ENCODE results near the gene MBD5. TPM values are rescaled to one million over a fixed set of nuclear protein-coding genes. Genes with fewer than 3 reads are reported as not detected.

The MBD5 gene
- total RNA-seq, 1 experiment from 2014 or later = 8.5 TPM

- ChIA-PET CTCF (no interaction called here), POLR2A (ENCODE audit: unreplicated experiment) (no interaction called here)
- no peak for ATAC-seq
- Histone ChIP-seq H2AFZ (ENCODE audit: low read length) (no peak overlapping the region), H3K4me3 (ENCODE audit: low read length) (no peak overlapping the region), H3K4me2 (ENCODE audit: low read length) (no peak overlapping the region), H3K4me1 (ENCODE audit: insufficient read depth, low read length) (no peaks in the 10 kb centered on the region), H3K9ac (ENCODE audit: low read length) (no peak overlapping the region), H3K79me2 (ENCODE audit: low read length) (no peaks in the 10 kb centered on the region), H3K36me3 (ENCODE audit: low read depth, low read length) (no peaks in the 10 kb centered on the region), H4K20me1 (ENCODE audit: low read length) (no peaks in the 10 kb centered on the region), H3K27ac (ENCODE audit: low read length) (no peak overlapping the region), H3K27me3 (ENCODE audit: low read length) (peaks cover 13% of the 10 kb centered on the region), H3K9me3 (ENCODE audit: low read length) (no peaks in the 10 kb centered on the region), H3K9me2 (replicated peaks; ENCODE audit: low read length) (no peaks in the 10 kb centered on the region), H3F3A (ENCODE audit: low read length, unreplicated experiment) (no peaks in the 10 kb centered on the region)
- TF ChIP-seq EZH2phosphoT487 (IDR thresholded peaks at IDR 0.05; ENCODE audit: borderline replicate concordance, low read length) (no peak), CTCF (conservative IDR thresholded peaks at IDR 0.05; ENCODE audit: low read depth, low read length) (no peak), EZH2 (IDR thresholded peaks at IDR 0.05; ENCODE audit: low read length, unreplicated experiment) (no peak)
- no TSS peak for BruUV-seq (replicated peaks)
- DNase-seq = no peak
- intact Hi-C loops (cut with micrococcal nuclease) = no loop called here
Observed at GRCh38 chr2:148561389-148561788, 540.5 kb downstream of the MBD5 start.

DNA sequence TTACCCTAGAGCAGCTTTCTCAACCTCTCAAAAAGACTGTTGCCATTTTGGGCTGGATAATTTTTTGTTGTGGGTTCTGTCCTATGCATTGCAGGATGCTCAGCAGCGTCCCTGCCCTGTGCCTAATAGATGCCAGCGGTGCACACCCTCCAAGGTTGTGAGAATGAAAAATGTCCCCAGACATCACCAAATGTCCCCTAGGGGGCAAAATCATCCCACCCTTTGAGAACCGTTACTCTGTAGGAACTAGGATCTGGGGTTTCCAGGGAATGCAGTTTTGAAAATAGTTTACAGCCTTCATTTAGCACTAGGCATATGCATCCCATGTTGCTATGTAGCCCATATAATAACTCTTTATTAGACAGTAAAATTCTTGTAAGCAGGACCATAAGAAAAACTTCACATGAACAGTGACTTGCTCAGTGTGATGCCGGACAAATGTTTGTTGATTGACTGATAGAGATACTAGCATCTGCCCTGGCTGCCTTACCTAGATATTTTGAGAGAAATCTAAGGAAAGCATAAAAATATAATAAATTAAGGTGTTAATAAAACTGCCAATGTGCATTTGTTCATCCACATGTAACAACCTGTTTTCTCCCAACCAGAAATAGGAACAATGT, 544.5 kb downstream of the MBD5 start:
- no peaks in the 10 kb centered on the region for H3K4me1 ChIP-seq (ENCODE audit: insufficient read depth, low read length)
- H3K36me3 ChIP-seq (ENCODE audit: low read depth, low read length) = no peaks in the 10 kb centered on the region
- no peaks in the 10 kb centered on the region for H4K20me1 ChIP-seq (ENCODE audit: low read length)
- no peak overlapping the region for H3K9ac ChIP-seq (ENCODE audit: low read length)
- DNase-seq (peak; percentile 49), ATAC-seq (peak; percentile 74)
- no peak for TF ChIP-seq EZH2 (IDR thresholded peaks at IDR 0.05; ENCODE audit: low read length, unreplicated experiment)
- TF ChIP-seq EZH2phosphoT487 (IDR thresholded peaks at IDR 0.05; ENCODE audit: borderline replicate concordance, low read length) = no peak
- peak; percentile 48; the same call in 1 of the 2 replicates for TF ChIP-seq CTCF (conservative IDR thresholded peaks at IDR 0.05; ENCODE audit: low read depth, low read length)
- POLR2A ChIA-PET (ENCODE audit: unreplicated experiment) = no interaction called here
- H3K9me2 ChIP-seq (replicated peaks; ENCODE audit: low read length) = no peaks in the 10 kb centered on the region
- CTCF ChIA-PET = no interaction called here
- H3K27me3 ChIP-seq (ENCODE audit: low read length) = peaks cover 23% of the 10 kb centered on the region
- no peak overlapping the region for H3K27ac ChIP-seq (ENCODE audit: low read length)
- no peak overlapping the region for H3K4me2 ChIP-seq (ENCODE audit: low read length)
- H3F3A ChIP-seq (ENCODE audit: low read length, unreplicated experiment) = no peaks in the 10 kb centered on the region
- H3K79me2 ChIP-seq (ENCODE audit: low read length) = no peaks in the 10 kb centered on the region
- H2AFZ ChIP-seq (ENCODE audit: low read length) = no peak overlapping the region
- BruUV-seq (replicated peaks) = no TSS peak
- intact Hi-C loops (cut with micrococcal nuclease) = loop anchor here (1.0 to 5.0 kb wide), 2 partner anchors 402 to 425 kb away; no protein-coding TSS in a partner anchor
- H3K9me3 ChIP-seq (ENCODE audit: low read length) = no peaks in the 10 kb centered on the region
- no peak overlapping the region for H3K4me3 ChIP-seq (ENCODE audit: low read length)

Other genes with a start within 250 kb of the MBD5 start
- 5.5 and 6.5 TPM in 2 replicates for gene ACVR2A, start 176.1 kb upstream of the MBD5 start, total RNA-seq (2014; rRNA removed)
- gene ORC4, start 354 bp upstream of the MBD5 start, total RNA-seq (2014; rRNA removed) = 34.6 and 65.9 TPM in 2 replicates